ENCODE data around the gene FDXACB1.

DNA sequence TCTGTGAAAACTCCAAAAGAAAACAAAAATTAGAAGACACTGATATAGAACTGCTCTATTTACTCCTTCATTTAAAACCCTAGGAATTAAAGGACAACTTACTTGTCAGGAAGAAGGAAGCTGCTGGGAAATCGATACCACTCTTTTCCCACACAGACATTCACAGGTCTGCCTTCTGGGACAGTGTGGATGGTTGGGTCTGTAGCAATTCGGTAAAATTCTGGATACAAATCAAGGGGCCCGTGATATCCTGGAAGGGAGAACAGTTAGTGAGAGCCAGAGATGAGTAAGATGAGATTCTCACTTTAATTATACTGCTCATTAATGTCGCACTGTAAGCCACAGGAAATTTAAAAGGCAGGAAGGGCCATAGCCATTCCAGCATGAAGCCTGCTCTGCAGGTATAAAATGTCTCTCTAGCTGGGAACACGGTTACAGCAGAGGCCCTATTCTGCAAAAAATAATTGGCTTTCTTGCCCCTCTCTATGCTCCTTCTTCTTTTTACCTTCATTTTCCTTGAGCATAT is 41.5 kb downstream of the FDXACB1 start:
- TF ChIP-seq, protein P1, sequence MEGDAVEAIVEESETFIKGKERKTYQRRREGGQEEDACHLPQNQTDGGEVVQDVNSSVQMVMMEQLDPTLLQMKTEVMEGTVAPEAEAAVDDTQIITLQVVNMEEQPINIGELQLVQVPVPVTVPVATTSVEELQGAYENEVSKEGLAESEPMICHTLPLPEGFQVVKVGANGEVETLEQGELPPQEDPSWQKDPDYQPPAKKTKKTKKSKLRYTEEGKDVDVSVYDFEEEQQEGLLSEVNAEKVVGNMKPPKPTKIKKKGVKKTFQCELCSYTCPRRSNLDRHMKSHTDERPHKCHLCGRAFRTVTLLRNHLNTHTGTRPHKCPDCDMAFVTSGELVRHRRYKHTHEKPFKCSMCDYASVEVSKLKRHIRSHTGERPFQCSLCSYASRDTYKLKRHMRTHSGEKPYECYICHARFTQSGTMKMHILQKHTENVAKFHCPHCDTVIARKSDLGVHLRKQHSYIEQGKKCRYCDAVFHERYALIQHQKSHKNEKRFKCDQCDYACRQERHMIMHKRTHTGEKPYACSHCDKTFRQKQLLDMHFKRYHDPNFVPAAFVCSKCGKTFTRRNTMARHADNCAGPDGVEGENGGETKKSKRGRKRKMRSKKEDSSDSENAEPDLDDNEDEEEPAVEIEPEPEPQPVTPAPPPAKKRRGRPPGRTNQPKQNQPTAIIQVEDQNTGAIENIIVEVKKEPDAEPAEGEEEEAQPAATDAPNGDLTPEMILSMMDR (IDR thresholded peaks at IDR 0.05): no peak
- TF ChIP-seq EP300 (IDR thresholded peaks at IDR 0.05) (no peak), POLR2A (IDR thresholded peaks at IDR 0.05) (no peak)

All from suprapubic skin (tissue), 3 donors.